ENCODE measurements around the gene CACNA1A.

DNA sequence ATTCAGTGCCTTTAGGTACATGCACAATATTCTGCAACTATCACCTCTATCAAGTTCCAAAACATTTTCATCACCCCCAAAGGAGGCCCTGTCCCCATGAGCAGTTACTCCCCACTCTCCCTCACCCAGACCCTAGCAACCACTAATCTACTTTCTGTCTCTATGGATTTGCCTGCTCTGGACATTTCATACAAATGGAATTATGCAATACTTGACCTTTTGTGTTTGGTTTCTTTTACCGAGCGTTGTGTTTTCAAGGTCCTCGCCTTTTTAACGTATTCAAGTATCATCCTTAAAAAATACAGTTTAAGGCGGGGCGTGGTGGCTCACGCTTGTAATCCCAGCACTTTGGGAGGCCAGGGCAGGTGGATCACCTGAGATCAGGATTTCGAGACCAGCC is 196.4 kb downstream of the CACNA1A start:
- no peak for TF ChIP-seq POLR2A (IDR thresholded peaks at IDR 0.05)
- TF ChIP-seq, protein P1, sequence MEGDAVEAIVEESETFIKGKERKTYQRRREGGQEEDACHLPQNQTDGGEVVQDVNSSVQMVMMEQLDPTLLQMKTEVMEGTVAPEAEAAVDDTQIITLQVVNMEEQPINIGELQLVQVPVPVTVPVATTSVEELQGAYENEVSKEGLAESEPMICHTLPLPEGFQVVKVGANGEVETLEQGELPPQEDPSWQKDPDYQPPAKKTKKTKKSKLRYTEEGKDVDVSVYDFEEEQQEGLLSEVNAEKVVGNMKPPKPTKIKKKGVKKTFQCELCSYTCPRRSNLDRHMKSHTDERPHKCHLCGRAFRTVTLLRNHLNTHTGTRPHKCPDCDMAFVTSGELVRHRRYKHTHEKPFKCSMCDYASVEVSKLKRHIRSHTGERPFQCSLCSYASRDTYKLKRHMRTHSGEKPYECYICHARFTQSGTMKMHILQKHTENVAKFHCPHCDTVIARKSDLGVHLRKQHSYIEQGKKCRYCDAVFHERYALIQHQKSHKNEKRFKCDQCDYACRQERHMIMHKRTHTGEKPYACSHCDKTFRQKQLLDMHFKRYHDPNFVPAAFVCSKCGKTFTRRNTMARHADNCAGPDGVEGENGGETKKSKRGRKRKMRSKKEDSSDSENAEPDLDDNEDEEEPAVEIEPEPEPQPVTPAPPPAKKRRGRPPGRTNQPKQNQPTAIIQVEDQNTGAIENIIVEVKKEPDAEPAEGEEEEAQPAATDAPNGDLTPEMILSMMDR (IDR thresholded peaks at IDR 0.05): no peak

All from body of pancreas (tissue), 4 donors.